Activated CD8-positive, alpha-beta memory T cell treated with anti-CD3 and anti-CD28 coated beads for 48 hours (primary cell): Measurements from ENCODE around the gene OPCML.

ENCODE experiments used
- DNase-seq, 3 experiments: peaks; one replicate each; pipeline ENCODE4 v3.0.0-alpha.2; 2020; ENCODE audit warnings: low read depth in 2 of 3, low spot score in 2 of 3

Gene OPCML

DNA sequence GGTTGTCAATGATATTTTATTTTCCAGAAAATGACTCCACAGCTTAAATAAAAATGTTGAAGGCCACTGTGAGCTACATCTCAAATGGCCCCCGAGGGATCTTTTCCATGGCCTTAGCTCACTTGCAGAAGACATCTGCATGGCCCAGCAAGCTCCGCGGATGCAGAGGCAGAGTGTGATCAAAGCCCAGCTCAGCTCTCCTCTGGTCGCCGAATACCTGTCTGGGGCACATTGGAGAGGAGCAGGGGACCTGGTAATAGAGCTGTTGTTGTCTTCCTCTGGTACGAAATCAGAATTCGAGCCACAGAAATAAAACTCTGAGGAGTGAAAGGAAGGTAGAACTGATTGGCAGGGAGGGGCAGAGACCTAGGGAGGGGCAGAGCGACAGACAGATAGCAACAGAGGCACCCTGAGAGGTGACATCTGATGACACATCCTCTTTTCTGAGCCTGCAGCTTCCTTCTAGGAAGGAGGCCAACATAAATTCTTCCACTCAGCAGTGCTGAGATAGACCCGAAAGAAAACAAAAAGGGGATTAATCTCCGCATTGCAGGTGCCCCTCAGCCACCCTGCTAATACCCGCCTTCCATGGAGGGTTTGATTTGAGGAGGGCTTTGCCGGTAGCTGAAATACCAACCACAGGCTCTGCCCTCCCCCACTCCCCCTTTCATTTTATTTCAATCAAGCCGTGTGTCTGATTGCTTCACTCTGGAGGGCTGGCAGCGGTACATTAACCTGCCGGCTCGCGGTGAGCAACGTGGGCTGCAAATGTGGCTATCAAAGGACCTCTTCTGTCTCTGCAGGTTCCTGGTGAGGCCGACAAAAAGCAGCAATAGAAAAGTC lies 759.4 kb downstream of the OPCML start:
- DNase-seq, result no peak

DNA sequence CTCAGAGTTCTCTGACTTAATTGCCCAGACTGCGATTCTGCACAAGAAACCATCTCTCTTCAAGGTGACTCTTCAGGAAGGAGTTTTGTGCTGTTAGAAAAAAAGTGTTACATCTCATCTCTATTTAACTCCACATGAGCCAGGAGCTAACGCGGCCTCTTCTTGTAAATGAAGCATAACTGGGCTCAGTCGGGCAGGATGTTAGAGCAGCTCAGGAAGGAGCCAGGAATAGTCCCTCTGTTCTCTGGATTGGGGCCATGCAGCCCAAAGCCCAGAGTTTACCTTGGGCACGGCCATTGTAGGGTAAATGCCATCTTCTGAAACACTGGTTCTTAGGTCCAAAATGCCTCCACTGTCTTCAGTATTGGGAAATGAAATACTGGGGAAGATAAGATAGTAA lies 760.6 kb downstream of the OPCML start:
- no peak for DNase-seq

DNA sequence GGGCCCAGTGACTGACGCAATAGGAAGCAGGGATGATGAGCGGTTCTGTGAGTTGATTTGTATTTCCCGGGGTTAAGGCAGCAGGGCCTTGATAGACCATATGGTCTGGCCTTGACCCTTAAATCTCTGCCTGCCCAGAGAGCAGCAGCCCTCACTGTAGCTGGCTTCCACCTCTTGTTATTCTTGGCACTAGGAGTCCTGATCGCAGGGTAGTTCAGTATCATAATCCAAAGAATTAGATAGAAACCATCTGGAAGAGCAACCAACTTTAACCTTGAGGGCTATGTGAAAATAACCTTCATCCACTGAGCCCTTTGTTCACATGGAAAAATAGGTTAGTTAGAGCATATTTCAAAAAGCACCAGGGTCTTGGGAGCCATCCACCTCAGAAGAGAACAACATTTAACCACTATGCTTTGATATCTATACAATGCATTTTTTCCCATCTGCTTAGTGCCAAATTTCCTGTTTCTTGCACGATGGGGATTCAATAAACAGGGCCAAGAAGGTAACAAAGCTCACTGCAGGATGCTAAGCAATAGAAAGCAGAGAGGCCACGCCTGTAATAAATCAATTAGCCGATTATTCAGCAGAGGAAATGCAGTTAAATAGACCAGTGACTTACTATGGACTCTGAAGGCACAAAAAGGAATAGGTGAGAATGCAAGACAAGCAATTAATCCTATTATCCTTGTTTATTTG lies 761.3 kb downstream of the OPCML start:
- no peak for DNase-seq

DNA sequence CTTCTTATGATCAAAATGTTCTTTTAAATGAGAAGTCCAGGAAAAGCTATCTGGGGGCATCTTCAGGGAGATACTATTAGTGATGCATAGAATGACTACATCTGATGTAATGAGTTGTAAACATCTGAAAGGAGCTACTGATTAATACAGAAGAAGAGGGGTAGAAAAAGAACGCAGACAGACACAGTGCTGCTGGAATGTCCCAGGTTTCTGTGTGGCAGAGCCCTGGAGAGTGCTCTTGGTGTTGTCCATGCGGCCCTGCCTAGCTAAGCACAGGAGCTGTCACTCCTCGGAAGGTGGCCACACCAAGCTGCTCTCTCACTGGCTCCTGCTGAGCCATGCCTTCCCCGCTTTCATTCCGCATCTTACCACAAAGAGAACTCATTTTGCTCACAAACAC lies 768.8 kb downstream of the OPCML start:
- DNase-seq, result no peak

DNA sequence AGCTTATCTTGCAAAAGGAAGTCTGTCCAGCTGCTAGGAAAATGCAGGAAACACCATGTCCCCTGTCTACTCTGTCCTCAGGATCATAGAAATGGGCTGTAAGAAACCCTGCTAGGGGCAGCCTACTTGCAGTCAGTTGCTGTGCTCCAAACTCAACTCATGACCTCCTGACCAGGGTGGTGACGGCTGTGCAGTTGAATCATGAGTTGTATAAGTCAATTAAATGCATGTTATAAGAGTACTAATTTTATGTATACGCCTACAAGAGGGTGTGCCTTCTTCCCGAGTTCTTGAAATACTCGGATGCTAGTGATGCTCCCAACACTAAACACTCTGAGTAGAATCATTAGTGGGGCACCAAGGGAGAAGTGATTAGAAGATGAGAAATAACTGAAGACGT lies 776.4 kb downstream of the OPCML start:
- DNase-seq, result no peak

DNA sequence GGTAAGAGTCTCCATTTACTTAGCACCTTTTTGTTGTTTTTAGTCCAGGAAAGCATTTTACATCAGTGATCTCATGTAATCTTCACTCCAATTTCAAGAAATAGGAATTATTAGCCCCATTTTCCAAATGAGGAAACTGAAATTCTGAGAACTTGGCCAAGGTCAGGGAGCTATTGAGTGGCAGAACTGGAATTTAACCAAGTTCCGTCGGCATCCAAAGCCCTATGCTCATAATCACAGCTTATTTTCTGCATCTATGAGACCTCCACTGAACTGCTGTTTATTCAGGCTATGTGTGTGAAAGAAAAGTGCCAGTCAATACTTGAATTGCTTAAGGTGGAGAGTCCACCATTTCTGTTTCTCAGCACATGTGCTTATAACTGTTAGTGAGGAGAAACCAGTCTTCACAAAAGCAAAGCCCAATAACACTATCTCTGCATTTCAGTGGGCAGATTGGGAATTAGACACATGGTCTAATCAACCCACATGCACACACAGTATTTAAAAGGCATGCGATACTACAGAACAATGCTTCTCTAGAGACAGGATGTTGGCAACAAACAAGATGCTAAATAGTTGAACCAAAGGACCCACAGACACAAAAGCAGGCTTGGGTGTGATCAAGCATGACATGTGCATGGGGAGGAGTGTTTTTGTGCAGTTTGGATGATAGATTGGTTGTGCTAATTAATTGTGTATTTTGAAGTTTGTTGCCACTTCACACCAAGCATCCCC lies 780.6 kb downstream of the OPCML start:
- no peak for DNase-seq

DNA sequence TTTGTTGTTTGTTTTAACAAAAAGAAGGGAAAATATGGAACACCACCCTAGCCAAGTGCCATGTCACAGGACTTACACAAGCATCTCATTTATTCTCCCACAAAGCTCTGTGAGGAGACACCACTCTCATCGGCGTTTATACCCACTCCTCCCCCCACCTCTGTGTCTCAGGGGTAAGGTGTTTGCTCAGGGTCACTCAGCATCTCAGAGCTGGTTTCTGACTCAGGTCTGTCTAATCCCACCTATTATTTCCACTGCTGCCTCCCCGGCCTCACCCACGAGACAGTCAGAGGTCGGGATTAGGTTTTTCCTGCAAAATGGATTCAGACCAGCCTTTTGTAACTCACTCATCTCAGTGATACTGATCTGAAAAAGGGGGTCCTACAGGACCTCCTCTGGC lies 786.0 kb downstream of the OPCML start:
- no peak for DNase-seq

DNA sequence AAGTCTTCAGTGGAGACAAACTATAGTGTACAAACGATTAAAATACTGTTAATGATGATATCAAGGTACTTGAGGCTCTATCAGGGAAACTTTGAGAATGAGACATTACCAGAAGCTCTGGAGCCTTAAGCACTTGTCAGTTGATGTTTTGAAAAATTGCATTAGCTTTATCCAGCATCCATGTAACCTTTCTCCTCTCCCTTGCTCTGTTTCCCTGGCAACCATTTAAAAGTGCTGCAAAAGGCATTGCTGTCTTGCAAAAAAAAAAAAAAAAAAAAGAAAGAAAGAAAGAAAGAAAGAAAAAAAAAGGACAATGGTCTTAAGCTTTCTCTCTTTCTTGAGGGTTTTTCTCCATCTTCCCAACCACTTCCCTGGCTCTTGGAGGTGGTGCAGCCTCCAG lies 787.0 kb downstream of the OPCML start:
- no peak for DNase-seq

DNA sequence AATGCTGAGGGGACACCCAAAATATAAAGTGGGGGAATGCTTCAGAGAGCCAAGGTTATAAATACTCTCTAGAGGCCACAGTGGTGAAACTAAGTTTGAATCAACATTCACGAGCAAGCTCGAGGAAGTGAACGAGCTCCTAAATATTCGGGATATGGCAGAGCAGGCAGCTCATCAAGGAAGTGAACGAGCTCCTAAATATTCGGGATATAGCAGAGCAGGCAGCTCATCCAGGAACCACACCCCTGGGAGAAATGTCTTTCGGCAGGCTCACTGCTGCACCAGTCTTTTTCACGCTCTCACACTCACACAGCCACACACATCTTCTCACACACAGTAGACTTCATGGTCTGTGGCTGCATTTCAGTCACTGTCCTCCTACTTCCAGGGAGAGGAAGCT lies 787.5 kb downstream of the OPCML start:
- DNase-seq, result no peak

DNA sequence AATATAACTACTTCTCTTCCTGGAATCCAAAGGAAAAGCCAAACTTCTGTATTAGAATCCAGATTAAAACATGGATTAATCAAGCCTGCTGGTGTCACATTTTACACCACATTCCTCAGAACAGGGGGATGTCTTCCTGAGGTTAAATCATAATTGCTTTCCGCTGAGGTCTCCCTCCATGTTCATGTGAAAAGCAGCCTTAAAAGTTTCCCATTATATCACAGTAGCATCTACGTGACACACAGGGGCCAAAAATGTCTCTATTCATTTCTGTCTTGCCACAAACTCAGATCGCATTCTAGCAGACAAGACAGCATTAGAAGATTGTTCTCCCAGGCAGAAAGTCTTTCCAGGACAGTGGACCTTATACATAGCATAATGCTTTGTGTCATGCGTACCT lies 788.7 kb downstream of the OPCML start:
- DNase-seq, result no peak

DNA sequence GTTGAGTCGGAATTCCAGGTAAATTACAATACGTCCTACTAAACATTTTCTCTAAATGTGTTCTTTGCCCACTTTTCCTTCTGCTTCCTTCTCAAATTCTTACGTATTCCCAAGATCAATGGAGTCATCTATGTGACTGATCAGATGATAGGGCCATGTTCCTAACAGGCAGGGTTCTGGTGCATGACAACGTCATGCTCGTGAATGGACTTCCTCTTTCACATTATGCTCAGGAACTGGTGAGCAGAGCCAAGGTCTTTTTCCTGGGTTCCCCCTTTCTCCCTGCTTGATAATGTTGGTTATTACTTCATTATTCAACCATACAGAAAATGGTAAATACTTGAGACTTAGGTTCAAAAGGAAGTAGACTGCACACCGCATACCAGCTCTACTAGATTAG lies 789.4 kb downstream of the OPCML start:
- DNase-seq, result no peak

DNA sequence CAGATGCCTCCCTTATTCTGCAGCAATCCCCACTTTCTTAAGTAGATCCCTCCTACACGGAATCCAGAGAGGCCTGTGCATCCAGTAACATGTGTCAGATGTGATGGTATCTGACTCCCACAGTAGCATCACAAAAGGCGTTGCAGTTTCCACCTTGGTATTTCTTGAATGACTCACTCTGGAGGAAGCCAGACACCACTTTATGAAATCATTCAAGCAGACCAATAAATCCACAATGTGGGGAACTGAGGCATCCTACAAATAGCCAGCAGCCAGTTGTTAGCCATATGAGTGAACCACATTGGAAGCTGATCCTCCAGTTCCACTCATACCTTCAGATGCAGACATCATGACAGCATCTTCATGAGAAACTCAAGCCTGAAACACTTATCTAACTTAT lies 798.1 kb downstream of the OPCML start:
- no peak for DNase-seq

DNA sequence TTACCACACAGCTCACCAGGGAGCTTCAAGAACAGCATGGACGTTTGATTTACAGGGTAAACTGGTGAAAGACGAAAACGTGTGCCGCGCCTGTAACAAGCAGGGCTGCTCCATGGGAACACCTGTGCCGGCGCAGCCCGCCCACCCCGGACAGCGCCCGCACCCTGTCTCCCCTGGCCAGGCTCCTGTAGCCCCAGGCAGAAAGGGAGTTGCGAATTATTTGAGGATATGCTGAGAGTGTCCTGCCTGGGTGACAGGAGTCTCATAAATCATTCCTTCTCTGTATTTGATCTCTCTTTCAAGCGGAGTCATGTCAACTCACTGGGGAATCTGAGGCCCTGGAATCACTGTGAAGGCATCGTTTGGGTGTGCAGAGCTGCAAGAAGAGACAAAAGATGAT lies 804.3 kb downstream of the OPCML start:
- no peak for DNase-seq

DNA sequence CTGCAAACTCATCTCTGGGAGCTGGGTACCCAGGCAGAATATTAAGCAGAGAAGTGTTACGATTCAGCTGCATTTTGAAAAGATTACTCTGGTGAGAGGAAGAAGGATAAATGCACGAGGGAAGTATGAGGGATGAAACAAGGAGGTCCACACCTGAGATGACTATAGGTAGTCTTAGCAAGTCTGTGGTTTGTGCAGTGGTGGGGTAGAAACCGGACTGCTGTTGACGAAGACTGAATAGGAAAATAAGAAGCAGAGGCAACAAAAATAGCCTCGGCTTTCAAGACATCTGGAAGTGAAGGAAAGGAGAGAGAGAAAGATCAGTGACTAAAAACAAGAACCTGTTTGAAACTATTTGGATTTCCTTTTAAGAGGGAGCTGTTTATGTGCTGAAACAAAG lies 810.8 kb downstream of the OPCML start:
- no peak for DNase-seq

DNA sequence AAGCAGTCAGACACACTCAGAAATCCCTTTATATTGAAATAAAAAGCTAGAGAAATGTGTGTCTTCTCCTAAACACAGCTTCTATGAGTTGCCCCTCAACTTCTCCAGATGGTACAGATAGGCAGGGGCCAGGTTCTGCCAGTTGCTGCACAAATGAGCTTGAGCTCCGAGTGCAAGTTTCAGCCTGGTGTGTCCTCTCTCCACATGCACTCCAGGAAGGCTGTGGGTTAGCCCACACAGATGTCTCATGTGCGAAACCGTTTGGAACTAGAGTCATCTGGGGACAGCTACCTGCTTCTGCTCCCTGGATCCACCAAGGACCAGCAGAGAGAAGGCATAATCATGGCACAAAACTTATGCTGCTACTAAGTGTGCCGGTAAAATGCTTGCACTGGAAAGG lies 812.6 kb downstream of the OPCML start:
- DNase-seq, result no peak

DNA sequence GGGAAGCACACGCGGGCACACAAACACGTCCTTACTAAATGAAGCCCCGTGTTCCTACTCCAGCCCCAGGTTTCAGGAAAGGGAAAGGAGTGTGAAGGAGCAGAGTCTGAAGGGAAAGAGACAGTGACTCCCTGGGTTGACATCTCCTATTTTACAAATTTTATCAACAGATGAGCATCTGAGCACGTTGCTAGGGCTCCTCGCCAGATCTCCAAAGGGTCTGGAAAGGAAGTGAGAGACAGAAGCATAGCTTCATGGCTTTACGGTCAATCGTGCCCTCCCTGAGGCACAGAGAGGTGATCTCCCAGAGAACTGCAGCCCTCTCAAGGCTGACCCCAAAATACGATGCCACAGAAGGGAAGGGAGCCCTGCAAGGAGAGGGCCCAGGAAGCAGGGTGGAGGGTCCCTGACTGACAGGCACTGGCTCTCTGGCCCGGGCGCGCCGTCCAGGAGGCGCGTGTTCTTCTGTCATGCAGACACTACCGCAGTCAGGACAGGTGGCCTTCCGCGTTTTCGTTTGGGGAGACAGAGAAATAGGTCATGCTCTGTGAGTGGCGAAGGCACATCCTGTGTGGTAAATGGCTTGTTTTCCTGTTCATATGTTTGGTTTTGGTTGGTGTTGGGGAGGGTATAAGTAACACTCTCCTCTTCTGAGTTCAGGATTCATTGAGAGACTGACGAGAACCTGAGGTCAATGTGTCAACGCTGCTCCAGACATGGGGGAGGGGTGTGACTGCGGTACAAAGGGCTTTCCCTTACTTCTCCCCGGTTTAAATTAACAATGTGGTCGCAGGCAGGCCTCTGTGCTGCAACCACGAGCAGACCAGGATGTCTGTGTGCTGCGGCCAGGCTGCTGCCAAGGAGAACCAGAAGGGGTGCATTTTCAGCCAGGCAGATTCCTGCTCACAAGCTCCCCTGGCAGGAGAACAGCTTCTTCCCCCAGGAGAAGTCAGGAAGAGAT lies 813.3 kb downstream of the OPCML start:
- DNase-seq, result peak in 2 of 3 experiments; percentile 6 to 23

DNA sequence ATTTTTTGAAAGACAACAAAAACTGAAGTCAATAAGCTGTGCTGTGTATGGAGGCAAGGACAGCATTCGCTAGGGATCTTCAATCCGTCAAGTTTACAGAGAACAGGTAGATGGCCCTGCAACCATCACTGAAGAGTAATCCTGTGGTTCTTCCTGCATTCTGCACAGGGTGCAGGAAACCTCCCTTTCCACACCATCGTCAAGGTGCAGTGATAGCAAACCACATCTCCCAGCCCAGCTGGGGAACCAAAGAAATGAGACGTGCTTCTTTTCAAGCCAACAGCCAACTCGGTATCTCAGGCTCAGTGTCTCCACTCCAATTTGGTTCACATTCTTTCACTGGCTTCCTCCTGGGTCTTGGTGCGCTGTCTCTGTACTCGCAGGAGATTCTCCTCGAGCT lies 814.5 kb downstream of the OPCML start:
- DNase-seq, result no peak

DNA sequence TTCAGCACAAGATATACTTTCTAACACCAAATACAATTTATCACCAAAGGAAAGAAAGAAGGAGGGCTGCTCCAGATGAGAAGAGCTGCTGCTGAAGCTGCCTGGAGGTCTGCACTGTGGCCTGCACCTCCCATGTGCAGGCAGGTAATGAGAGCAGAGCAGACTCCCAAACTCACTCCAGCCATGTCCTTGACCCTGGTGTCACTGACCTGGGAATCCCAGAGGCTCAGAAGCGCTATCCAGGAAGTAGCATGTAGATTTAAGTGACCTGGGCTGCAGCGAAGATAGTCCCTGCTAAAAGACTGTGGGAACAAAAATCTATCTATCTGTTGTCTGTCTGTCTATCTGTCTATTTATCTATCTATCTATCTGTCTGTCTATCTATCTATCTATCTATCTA lies 816.3 kb downstream of the OPCML start:
- no peak for DNase-seq

DNA sequence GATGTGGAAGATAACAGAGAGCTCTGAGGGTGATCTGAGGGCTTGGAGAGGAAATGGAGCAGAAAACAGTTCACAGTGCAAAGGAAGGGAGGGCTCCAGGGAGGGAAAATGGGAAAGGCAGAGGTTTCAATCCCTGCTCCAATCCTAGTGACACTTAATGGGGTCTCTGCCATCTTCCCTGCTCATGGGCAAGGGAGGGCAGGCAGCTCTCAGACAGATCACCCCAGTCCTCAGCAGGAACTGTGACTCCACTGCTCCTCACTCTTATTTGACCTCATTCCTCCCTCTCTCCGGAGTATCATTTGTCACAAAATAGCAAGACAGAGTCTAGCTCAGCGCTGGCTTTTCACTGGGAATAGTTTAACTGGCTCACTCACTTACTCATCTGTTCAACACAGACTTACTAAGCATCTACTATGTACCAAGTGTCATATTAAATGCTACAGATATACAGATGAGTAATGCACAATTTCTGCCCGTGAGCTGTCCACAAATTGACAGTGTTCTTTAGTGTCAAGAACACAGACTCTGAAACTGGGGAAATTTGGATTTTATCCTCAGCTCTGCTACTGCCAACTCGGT lies 817.4 kb downstream of the OPCML start:
- no peak for DNase-seq

DNA sequence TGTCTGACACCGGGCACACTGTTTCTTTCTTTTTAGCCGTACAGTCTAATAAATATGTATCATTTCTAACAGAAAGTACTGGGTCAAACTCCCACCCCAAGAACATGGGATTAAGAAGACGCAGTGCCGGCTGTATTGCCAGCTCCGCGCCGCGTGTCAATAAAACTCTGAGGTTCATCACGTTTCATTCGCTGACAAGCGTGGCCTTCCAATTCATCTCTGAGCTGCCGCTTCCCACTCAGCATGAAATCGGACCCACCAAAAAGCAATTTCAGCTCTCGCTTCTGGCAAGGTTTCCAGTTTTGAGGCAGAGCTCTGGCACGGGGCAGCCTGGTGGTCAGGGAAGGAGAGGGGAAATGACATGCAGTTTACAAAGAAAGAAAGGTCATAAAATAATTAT lies 819.8 kb downstream of the OPCML start:
- no peak for DNase-seq
